AG09319 (cell line): ENCODE results near the gene NT5E.

ENCODE experiments used
- DNase-seq: peaks from one replicate; pipeline ENCODE4 v3.0.0-alpha.2; 2010; ENCODE audit warnings: low read depth; ENCODE audit errors: extremely low read depth
- CTCF ChIP-seq: IDR thresholded peaks from 2 replicates; pipeline ENCODE4 v1.5.1; 2011; ENCODE audit warnings: low read depth, mild to moderate bottlenecking, inconsistent platforms, low read length, moderate library complexity

NT5E gene

GRCh38 chr6:85436411-85436810, 13.5 kb upstream of the NT5E start:
- no peak for TF ChIP-seq CTCF
- peak; percentile 77 for DNase-seq

- no peak for TF ChIP-seq CTCF
- DNase-seq: no peak
Measured at GRCh38 chr6:85436939-85437495, 12.9 kb upstream of the NT5E start.

GRCh38 chr6:85443349-85444117, 6.3 kb upstream of the NT5E start:
- no peak for TF ChIP-seq CTCF
- no peak for DNase-seq

- TF ChIP-seq CTCF: no peak
- DNase-seq: no peak
Measured at GRCh38 chr6:85449388-85449817, 480 bp upstream of the NT5E start.

GRCh38 chr6:85451565-85452306, 1.9 kb downstream of the NT5E start:
- no peak for DNase-seq
- TF ChIP-seq CTCF: no peak

GRCh38 chr6:85452441-85452881, 2.6 kb downstream of the NT5E start:
- no peak for TF ChIP-seq CTCF
- DNase-seq: peak; percentile 81

GRCh38 chr6:85453052-85453451, 3.2 kb downstream of the NT5E start:
- DNase-seq: no peak
- no peak for TF ChIP-seq CTCF
